ENCODE results near the gene ADAMTS14. TPM values are rescaled to one million over a fixed set of nuclear protein-coding genes. Genes with fewer than 3 reads are reported as not detected.

The ADAMTS14 gene
- total RNA-seq, 3 donors from 2014 or later = 1.8 to 2.1 (median 2.1) TPM

GRCh38 chr10:70743879-70744278, 71.6 kb downstream of the ADAMTS14 start:
- DNase-seq (no peak), ATAC-seq (no peak)
- Histone ChIP-seq H3K4me3 (no peak overlapping the region), H3K36me3 (ENCODE audit: low read depth) (no peaks in the 10 kb centered on the region), H3K9me3 (no peaks in the 10 kb centered on the region), H3K4me1 (ENCODE audit: low read depth) (no peaks in the 10 kb centered on the region)
- intact Hi-C loops (cut with DNase I, micrococcal nuclease) = no loop called here
- TF ChIP-seq CTCF (IDR thresholded peaks at IDR 0.05) = no peak

- TF ChIP-seq CTCF (IDR thresholded peaks at IDR 0.05) = no peak
- Histone ChIP-seq H3K36me3 (ENCODE audit: low read depth) (no peaks in the 10 kb centered on the region), H3K4me1 (ENCODE audit: low read depth) (no peaks in the 10 kb centered on the region), H3K9me3 (no peaks in the 10 kb centered on the region), H3K4me3 (no peak overlapping the region)
- intact Hi-C loops (cut with DNase I, micrococcal nuclease) = no loop called here
- DNase-seq (no peak), ATAC-seq (no peak)
Observed at GRCh38 chr10:70744617-70745143, 72.4 kb downstream of the ADAMTS14 start.

- no peak for DNase-seq
- H3K4me1 ChIP-seq (ENCODE audit: low read depth) = no peaks in the 10 kb centered on the region
- no peaks in the 10 kb centered on the region for H3K36me3 ChIP-seq (ENCODE audit: low read depth)
- no peak overlapping the region for H3K4me3 ChIP-seq
- no peak for TF ChIP-seq CTCF (IDR thresholded peaks at IDR 0.05)
- intact Hi-C loops (cut with DNase I, micrococcal nuclease) = no loop called here
- H3K9me3 ChIP-seq = no peaks in the 10 kb centered on the region
- ATAC-seq = no peak
Observed at GRCh38 chr10:70745555-70745954, 73.2 kb downstream of the ADAMTS14 start.

GRCh38 chr10:70747192-70747965, 75.1 kb downstream of the ADAMTS14 start:
- Histone ChIP-seq H3K36me3 (ENCODE audit: low read depth) (no peaks in the 10 kb centered on the region), H3K4me1 (ENCODE audit: low read depth) (no peaks in the 10 kb centered on the region), H3K4me3 (no peak overlapping the region), H3K9me3 (no peaks in the 10 kb centered on the region)
- no peak for DNase-seq
- TF ChIP-seq CTCF (IDR thresholded peaks at IDR 0.05) = no peak
- intact Hi-C loops (cut with DNase I, micrococcal nuclease) = no loop called here
- ATAC-seq = no peak

- no peak for ATAC-seq
- intact Hi-C loops (cut with DNase I, micrococcal nuclease) = no loop called here
- no peak overlapping the region for H3K4me3 ChIP-seq
Observed at GRCh38 chr10:70748305-70748704, 76.0 kb downstream of the ADAMTS14 start.

More at GRCh38 chr10:70748305-70748704, 76.0 kb downstream of the ADAMTS14 start:
- no peak for TF ChIP-seq CTCF (IDR thresholded peaks at IDR 0.05)
- Histone ChIP-seq H3K4me1 (ENCODE audit: low read depth) (no peaks in the 10 kb centered on the region), H3K9me3 (no peaks in the 10 kb centered on the region), H3K36me3 (ENCODE audit: low read depth) (no peaks in the 10 kb centered on the region)
- DNase-seq = no peak

All from mucosa of descending colon (tissue), 3 donors.